Left renal cortex interstitium (tissue), 4 donors: ENCODE results near the gene NDRG4. TPM values are rescaled to one million over a fixed set of nuclear protein-coding genes. Genes with fewer than 3 reads are reported as not detected.
"Not testable (repeated sequence)": the region's sequence is repeated elsewhere in the genome, so short reads cannot be mapped to it uniquely, and the experiment has no call there.

ENCODE experiments used
- DNase-seq, 4 donors: peaks; one replicate each; pipeline ENCODE4 v3.0.0-alpha.2; 2013; ENCODE audit warnings: low read depth in 4 of 4, low spot score in 2 of 4, missing footprints in 1 of 4
- polyA plus RNA-seq, 4 donors: library from polyadenylated mRNA; unstranded; fragments of 120-200 nt; gene quantifications; one replicate each; pipeline ENCODE4 v1.2.1, GENCODE V29; 2013; ENCODE audit not compliant: insufficient read length in 4 of 4

NDRG4 gene
- polyA plus RNA-seq, 4 donors, result 9.0 to 12.9 (median 11.4) TPM

DNA sequence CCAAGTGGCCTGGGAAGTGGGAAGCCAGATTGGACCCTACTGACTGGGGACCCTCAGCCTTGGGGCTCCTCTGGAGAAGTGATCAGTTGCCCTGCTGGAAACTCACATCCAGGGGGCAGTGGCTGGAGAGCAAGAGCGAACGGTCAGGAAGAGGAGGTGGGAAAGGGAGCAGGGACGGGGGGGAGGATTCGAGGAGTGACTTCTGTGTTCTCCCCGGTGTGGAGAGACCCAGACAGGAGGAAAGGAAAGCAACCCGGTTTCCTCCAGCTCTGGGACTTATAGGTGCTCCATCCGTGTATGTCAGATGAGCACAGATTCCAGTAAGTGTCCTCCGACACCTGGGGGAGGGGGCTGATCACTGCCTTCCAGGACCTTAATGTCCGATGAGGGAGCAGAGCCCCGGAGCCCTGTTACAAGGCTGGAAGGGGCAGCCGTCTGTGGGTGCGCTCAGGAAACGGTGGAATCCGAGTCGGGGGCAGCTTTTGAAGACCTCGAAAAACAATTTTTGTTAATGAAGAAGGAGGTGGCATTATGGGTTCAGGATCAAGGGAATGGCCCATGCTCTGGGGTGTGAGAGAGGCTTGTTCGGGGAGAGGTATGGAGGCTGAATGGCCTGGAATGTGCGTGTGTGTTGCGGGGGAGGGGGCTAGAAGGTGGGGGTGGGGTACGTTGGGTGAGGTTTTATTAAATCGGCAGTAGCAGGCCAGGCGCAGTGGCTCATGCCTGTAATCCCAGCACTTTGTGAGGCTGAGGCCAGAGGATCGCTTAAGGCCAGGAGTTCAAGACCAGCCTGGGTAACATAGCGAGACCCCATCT lies 34.8 kb upstream of the NDRG4 start:
- no peak for DNase-seq

DNA sequence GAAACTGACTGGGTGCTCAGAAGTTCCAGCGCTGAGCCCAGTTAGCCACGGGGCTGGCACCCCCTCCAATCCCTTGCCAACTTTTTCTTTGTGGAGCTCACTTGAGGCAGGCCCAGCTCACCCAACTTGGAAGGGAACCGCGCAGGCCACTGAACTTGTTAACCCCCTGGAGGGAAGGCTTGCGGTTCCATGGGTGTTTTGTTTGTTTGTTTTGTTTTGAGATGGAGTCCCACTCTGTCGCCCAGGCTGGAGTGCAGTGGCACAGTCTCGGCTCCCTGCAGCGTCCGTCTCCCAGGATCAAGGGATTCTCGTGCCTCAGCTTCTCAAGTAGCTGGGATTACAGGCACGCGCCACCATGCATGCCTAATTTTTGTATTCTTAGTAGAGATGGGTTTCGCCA lies 34.1 kb upstream of the NDRG4 start:
- DNase-seq, result no peak

DNA sequence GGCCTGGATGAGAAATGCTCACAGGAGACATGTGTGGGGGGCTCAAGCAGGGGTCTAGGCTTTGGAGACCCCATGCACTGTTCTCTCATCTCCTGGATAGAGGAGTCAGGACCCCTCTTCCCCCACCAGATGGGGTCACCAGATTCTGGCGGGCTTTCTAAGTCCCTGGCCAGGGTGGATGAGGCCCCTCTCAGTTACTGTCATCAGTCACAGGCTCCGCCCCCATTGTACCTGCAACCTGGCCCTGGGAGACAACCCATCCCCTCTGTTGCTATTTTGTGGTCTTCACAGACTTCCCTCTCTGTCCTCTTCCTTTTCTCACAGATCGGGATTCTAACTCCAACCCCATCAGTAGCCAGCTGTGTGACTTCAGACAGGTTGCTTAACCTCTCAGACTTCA lies 33.5 kb upstream of the NDRG4 start:
- no peak for DNase-seq

DNA sequence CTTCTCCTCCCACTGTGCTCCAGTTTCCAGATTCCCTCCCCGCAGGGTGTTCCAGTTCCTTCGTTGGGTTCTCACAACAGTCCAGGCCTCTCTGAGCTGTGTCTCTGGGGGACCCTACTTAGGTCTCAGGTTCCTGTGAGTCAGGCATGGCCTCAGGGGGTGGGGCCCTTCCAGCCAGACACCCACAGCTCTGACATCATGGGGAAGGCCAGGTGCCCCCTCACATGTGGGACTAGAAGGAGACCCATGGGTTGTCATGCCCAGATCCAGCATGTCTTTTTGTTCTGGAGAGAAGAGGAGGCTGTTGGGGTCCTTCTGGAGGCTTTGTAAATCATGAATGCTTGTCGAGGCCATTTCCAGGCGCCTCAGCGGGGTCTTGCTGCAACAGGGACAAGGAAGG lies 32.0 kb upstream of the NDRG4 start:
- no peak for DNase-seq

- DNase-seq, result no peak
Observed at GRCh38 chr16:58471209-58471975, 28.6 kb upstream of the NDRG4 start.

- no peak for DNase-seq
Observed at GRCh38 chr16:58472266-58472665, 27.7 kb upstream of the NDRG4 start.

GRCh38 chr16:58472827-58473226 lies 27.1 kb upstream of the NDRG4 start:
- DNase-seq, result no peak

DNA sequence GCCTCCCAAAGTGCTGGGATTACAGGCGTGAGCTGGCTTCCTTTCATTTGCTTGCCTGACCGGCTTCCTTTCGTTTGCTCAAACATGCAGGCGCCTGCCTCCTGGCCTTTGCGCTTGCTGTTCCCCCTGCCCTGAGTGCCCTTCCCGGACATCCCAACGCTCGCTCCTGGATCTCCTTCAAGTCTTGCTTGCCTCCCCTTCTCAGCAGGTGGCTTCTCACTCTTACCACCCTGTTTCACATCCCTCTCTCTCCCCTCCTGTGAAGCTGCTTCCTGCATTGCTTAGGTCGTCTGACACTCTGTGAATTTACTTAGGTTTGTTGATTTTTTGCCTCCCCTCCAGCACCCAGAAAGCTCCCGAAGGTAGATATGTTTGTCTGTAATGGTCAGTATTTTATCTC lies 25.6 kb upstream of the NDRG4 start:
- DNase-seq, result no peak

GRCh38 chr16:58475091-58475619 lies 24.8 kb upstream of the NDRG4 start:
- DNase-seq, result no peak

GRCh38 chr16:58476791-58477190 lies 23.2 kb upstream of the NDRG4 start:
- DNase-seq, result no peak

GRCh38 chr16:58478427-58478826 lies 21.5 kb upstream of the NDRG4 start:
- DNase-seq, result no peak

- DNase-seq, result no peak
Observed at GRCh38 chr16:58481226-58481869, 18.6 kb upstream of the NDRG4 start.

GRCh38 chr16:58481931-58482330 lies 18.0 kb upstream of the NDRG4 start:
- DNase-seq, result no peak

- no peak for DNase-seq
Observed at GRCh38 chr16:58485184-58485887, 14.6 kb upstream of the NDRG4 start.

DNA sequence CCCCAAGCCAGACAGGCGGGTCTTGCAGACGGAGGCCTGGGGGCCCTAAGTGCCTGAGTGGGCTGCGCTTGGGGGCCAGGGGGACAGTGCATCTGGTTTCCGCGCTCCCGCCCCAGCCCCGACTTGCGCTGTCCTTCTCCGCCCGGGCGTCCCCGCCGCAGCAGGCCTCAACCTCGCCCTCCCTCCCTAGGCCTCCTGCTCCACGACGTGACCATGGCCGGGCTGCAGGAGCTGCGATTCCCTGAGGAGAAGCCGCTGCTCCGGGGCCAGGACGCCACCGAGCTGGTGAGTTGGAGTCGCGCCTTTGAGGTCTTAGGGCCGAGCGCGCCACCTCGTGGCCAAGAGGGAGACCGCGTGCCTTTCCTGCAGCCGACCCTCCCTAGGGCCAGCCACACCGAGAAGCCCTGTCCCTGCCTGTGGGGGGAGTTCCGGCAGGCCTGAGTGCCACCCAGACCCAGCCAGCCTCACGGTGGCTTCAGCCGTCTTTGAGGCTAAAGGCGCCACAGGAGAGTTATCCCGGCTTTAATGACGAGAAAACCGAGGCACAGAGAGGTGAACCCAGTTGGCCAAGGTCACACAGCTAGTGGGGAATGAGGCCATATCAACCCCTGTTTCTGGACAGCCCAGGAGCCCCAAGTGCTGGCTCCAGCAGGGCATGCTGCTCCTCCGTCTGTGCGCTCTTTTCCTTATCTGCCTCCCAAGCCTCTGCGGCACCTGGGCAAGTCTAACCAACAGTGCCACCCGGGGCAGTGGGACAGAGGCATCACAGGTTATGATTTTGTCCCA lies 12.2 kb upstream of the NDRG4 start:
- DNase-seq, result peak in 1 of 4 donors; percentile 66

GRCh38 chr16:58488531-58488930 lies 11.4 kb upstream of the NDRG4 start:
- no peak for DNase-seq

DNA sequence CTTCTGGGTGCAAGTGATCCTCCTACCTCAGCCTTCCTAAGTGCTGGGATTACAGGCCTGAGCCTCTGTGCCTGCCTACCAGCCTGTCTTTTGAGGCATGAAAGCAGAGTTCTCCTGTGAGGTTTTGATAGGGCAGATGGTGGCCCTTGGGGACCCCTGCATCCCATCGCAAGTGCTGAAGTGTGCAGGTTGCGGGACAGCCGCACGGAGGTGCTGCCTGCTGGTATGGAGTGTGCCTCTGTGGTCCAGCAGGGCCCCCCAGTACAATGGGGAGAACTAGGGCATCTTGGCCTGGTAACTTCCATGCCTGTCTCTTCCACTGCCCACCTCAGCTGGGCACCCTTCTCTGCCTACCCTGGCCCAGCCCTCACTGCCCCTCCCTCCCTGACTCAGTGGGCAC lies 9.9 kb upstream of the NDRG4 start:
- DNase-seq, result no peak

DNA sequence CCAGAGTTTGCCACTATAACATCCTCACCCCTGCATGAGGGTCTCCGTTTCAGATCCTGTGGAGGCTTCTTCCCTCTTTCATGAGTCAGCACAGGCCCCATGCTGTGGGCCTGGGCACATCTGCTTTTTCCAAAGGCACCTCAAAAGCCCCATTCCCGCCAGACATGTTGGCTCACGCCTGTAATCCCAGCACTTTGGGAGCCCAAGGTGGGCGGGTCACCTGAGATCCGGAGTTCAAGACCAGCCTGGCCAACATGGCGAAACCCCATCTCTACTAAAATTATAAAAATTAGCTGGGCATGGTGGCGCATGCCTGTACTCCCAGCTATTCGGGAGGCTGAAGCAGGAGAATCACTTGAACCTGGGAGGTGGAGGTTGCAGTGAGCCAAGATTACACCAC lies 9.4 kb upstream of the NDRG4 start:
- not testable (repeated sequence) for DNase-seq

DNA sequence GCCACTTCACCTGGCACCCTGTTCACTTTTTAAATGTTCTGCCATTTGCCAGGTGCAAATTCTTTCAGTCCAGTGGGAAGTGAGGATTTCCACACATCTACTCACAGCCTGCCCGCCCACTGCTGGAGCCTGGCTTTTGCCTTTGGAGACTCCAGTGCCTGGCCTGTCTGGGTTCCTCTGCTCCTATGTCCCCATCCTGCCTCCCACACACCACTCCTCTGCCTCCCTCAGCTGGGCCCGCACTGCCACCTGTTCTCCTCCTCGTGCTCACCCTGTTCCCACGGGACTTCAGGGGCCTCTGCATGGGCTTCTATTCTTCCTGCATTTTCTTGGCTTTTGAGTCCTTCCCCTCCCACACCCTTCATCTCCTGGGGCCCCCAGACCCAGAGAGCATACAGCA lies 7.9 kb upstream of the NDRG4 start:
- no peak for DNase-seq

- DNase-seq, result no peak
Observed at GRCh38 chr16:58492735-58493134, 7.2 kb upstream of the NDRG4 start.
